PFSK-1 (cell line): Measurements from ENCODE around the gene ERVFRD-1.

Experiments
- FOXP2 ChIP-seq: optimal IDR thresholded peaks from 2 replicates; pipeline ENCODE3; 2011; ENCODE audit warnings: borderline replicate concordance, control low read depth, inconsistent platforms; ENCODE audit not compliant: insufficient read depth; ENCODE audit errors: extremely low read length, extremely low read depth
- POLR2AphosphoS5 ChIP-seq: IDR thresholded peaks from 2 replicates; pipeline ENCODE4 v1.6.1; 2012; ENCODE audit warnings: low read depth, mild to moderate bottlenecking, control low read depth, low read length, moderate library complexity
- REST ChIP-seq, 2 experiments: IDR thresholded peaks; 2 replicates each; pipeline versions ENCODE4 v1.6.1 to v1.8.0; 2011 to 2012; ENCODE audit warnings: low read depth in 2 of 2, low read length in 2 of 2, control low read depth in 1 of 2, inconsistent platforms in 1 of 2, mild to moderate bottlenecking in 1 of 2, moderate library complexity in 1 of 2; ENCODE audit not compliant: insufficient read depth in 1 of 2
- SIN3A ChIP-seq: IDR thresholded peaks from 2 replicates; pipeline ENCODE4 v1.6.1; 2012; ENCODE audit warnings: mild to moderate bottlenecking, low read length, moderate library complexity, borderline replicate concordance; ENCODE audit not compliant: insufficient read depth
- TAF1 ChIP-seq: IDR thresholded peaks from 2 replicates; pipeline ENCODE4 v1.6.1; 2012; ENCODE audit warnings: low read length, control low read depth, borderline replicate concordance; ENCODE audit not compliant: insufficient read depth

ERVFRD-1 gene

GRCh38 chr6:11097476-11097875 is 14.0 kb downstream of the ERVFRD-1 start:
- TF ChIP-seq TAF1 (no peak), SIN3A (no peak), REST (IDR thresholded peaks at IDR 0.05; ENCODE audit: insufficient read depth in 1 of 2, low read depth in 2 of 2, low read length in 2 of 2) (no peak), POLR2AphosphoS5 (no peak), FOXP2 (no peak)

GRCh38 chr6:11096109-11096508 is 15.4 kb downstream of the ERVFRD-1 start:
- no peak for TF ChIP-seq SIN3A
- no peak for TF ChIP-seq REST (IDR thresholded peaks at IDR 0.05; ENCODE audit: insufficient read depth in 1 of 2, low read depth in 2 of 2, low read length in 2 of 2)
- TF ChIP-seq TAF1 = no peak

- TF ChIP-seq FOXP2 (no peak), SIN3A (no peak), REST (IDR thresholded peaks at IDR 0.05; ENCODE audit: insufficient read depth in 1 of 2, low read depth in 2 of 2, low read length in 2 of 2) (no peak), TAF1 (no peak), POLR2AphosphoS5 (no peak)
These were observed 16.6 kb downstream of the ERVFRD-1 start for GRCh38 chr6:11094941-11095340.

- TF ChIP-seq REST (IDR thresholded peaks at IDR 0.05; ENCODE audit: insufficient read depth in 1 of 2, low read depth in 2 of 2, low read length in 2 of 2) (no peak), TAF1 (no peak), SIN3A (peak; percentile 16; the same call in 1 of the 2 replicates)
These were observed 17.1 kb downstream of the ERVFRD-1 start for GRCh38 chr6:11094411-11094851.

GRCh38 chr6:11093626-11094410 is 17.7 kb downstream of the ERVFRD-1 start, which contains the start of gene SMIM13:
TSS of gene SMIM13 (plus strand) at chr6:11093834. CDS start at chr6:11094314, 480 bp downstream.
- TF ChIP-seq SIN3A = no peak
- TF ChIP-seq FOXP2 = peak; percentile 66
- TF ChIP-seq REST (IDR thresholded peaks at IDR 0.05; ENCODE audit: insufficient read depth in 1 of 2, low read depth in 2 of 2, low read length in 2 of 2) = peak in 1 of 2 experiments; percentile 46; a peak in 2 of 4 replicates
- no peak; the same call in none of the 2 replicates for TF ChIP-seq POLR2AphosphoS5
- peak; percentile 76; the same call in 1 of the 2 replicates for TF ChIP-seq TAF1
